Loucy (cell line): ENCODE data around the gene ITIH3.
A peak's percentile ranks its signal among the peaks of the same experiment; 100 is the strongest.

ENCODE experiments used
- H2AFZ ChIP-seq: fragments of 200-600 bp; sonication (generic); 2 replicates; pipeline ENCODE4 v1.6.0; 2016; ENCODE audit warnings: antibody characterized with exemption, mild to moderate bottlenecking, low read length, moderate library complexity
- H3F3A ChIP-seq: fragments of 200-600 bp; 2 replicates; pipeline ENCODE4 v1.6.0; 2016; ENCODE audit warnings: antibody characterized with exemption, low read depth, mild to moderate bottlenecking
- H3K27me3 ChIP-seq: fragments of 200-600 bp; sonication (generic); 2 replicates; pipeline ENCODE4 v1.6.1; 2014; ENCODE audit warnings: low read length, mild to moderate bottlenecking; ENCODE audit not compliant: insufficient read depth, poor library complexity, severe bottlenecking
- H3K36me3 ChIP-seq: fragments of 200-600 bp; sonication (generic); 2 replicates; pipeline ENCODE4 v1.6.1; 2016; ENCODE audit warnings: low read length; ENCODE audit not compliant: insufficient read depth
- H3K4me1 ChIP-seq: fragments of 200-600 bp; sonication (generic); 2 replicates; pipeline ENCODE4 v1.5.1; 2014; ENCODE audit warnings: low read length, mild to moderate bottlenecking; ENCODE audit not compliant: insufficient read depth, poor library complexity, severe bottlenecking
- H3K4me2 ChIP-seq: fragments of 200-600 bp; sonication (generic); 2 replicates; pipeline ENCODE4 v1.6.0; 2014; ENCODE audit warnings: antibody characterized with exemption, low read length, low read depth, mild to moderate bottlenecking; ENCODE audit not compliant: poor library complexity, severe bottlenecking
- H3K4me3 ChIP-seq: fragments of 200-600 bp; sonication (generic); 2 replicates; pipeline ENCODE4 v1.5.1; 2014; ENCODE audit warnings: low read length, mild to moderate bottlenecking, mixed read lengths; ENCODE audit not compliant: poor library complexity, severe bottlenecking
- H3K79me2 ChIP-seq: fragments of 200-600 bp; sonication (generic); 2 replicates; pipeline ENCODE4 v1.6.1; 2014; ENCODE audit warnings: low read length; ENCODE audit not compliant: insufficient read depth
- H3K9ac ChIP-seq: fragments of 200-600 bp; sonication (generic); 2 replicates; pipeline ENCODE4 v1.6.0; 2014; ENCODE audit warnings: mild to moderate bottlenecking, low read depth, low read length, moderate library complexity; ENCODE audit not compliant: poor library complexity, severe bottlenecking
- H3K9me2 ChIP-seq: fragments of 200-600 bp; sonication (generic); replicated peaks from 2 replicates; pipeline ENCODE4 v1.6.1; 2016; ENCODE audit warnings: low read depth, low read length, mixed read lengths
- H3K9me3 ChIP-seq: fragments of 200-600 bp; sonication (generic); 2 replicates; pipeline ENCODE4 v1.6.1; 2014; ENCODE audit warnings: mild to moderate bottlenecking, antibody characterized with exemption, low read length, low read depth; ENCODE audit not compliant: insufficient read depth
- H4K20me1 ChIP-seq: fragments of 200-600 bp; sonication (generic); 2 replicates; pipeline ENCODE4 v1.6.0; 2014; ENCODE audit warnings: antibody characterized with exemption, low read length, mild to moderate bottlenecking; ENCODE audit not compliant: insufficient read depth, poor library complexity, severe bottlenecking
- CTCF ChIP-seq: fragments of 200-600 bp; sonication (generic); conservative IDR thresholded peaks from 2 replicates; pipeline ENCODE4 v1.5.1; 2014; ENCODE audit warnings: mild to moderate bottlenecking, antibody characterized with exemption, low read length
- EZH2phosphoT487 ChIP-seq: fragments of 200-600 bp; IDR thresholded peaks from 2 replicates; pipeline ENCODE4 v1.6.1; 2018; ENCODE audit warnings: antibody characterized with exemption, mild to moderate bottlenecking, moderate library complexity, borderline replicate concordance

Gene ITIH3

DNA sequence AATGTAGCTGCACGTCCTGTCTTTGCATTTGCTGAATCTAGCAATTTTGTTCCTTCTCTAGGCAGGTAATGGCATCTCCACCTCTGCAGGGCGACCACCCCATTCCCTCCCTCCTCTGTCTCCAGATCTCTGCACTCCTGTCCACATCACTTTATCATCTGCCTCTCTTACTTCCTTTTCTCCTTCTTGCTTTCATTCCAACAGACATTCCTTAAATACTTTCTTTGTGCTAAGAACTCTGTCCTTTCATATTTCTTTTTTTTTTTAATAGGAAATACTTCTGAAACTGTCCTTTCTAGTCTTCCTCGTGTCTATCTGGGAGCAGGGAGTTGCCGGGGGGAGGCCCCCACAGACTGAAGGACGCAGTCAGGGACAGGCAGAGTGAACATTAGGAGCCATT is 7.2 kb downstream of the ITIH3 start:
- Histone ChIP-seq H2AFZ (no peak overlapping the region), H3K4me3 (no peak overlapping the region)

DNA sequence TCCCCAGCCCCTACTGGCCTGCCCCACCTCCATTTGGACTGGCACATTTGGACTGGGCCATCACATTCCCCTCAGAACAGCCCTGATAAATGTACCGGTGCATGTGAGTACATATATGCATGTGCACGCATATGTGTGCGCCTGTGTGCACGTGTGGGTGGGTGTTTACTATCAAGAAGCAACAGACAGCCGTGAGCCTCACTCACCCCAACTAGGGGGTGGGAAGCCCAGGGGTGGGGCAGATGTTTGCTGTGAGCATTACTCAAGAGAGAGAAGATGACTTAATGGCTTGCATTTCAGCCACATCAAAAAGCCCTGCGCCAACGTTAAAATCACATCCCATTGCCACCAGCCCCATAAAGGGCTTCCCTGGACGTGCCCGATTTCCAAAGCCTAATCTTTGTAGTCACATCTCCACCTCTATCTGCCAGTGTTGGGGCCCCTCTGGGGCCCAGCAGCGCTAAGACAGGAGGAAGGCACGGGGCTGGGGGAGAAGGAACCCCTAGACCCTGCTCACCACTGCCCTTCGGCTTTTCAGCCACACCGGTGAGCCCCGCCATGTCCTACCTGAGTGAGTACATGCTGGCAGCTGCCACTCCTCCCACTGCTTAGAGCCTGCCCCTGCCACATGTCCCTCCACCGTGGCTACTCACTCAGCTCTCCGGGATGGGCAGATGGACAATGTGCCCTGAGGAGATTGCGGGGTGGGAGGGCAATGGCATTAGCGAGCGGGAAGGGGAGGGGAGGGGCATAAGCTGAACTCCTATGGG is 10.9 kb downstream of the ITIH3 start:
- Histone ChIP-seq H3K4me3 (no peak overlapping the region), H3K79me2 (no peaks in the 10 kb centered on the region), H2AFZ (no peak overlapping the region), H3K9ac (no peak overlapping the region), H3K9me3 (no peaks in the 10 kb centered on the region), H3K36me3 (no peaks in the 10 kb centered on the region), H3K27me3 (no peaks in the 10 kb centered on the region), H3K9me2 (no peaks in the 10 kb centered on the region), H3F3A (no peaks in the 10 kb centered on the region), H3K4me1 (peaks cover 14% of the 10 kb centered on the region), H3K4me2 (no peak overlapping the region), H4K20me1 (no peaks in the 10 kb centered on the region)
- TF ChIP-seq EZH2phosphoT487 (no peak), CTCF (no peak)

More for the DNA sequence above, 7.2 kb downstream of the ITIH3 start:
- Histone ChIP-seq H3K4me1 (no peaks in the 10 kb centered on the region), H3K27me3 (no peaks in the 10 kb centered on the region), H4K20me1 (no peaks in the 10 kb centered on the region), H3K79me2 (no peaks in the 10 kb centered on the region), H3K9ac (no peak overlapping the region), H3F3A (no peaks in the 10 kb centered on the region), H3K4me2 (no peak overlapping the region), H3K36me3 (no peaks in the 10 kb centered on the region), H3K9me3 (no peaks in the 10 kb centered on the region), H3K9me2 (no peaks in the 10 kb centered on the region)
- TF ChIP-seq EZH2phosphoT487, result no peak
- TF ChIP-seq CTCF, result no peak

GRCh38 chr3:52809149-52809548 is 14.6 kb downstream of the ITIH3 start:
- no peaks in the 10 kb centered on the region for H3K9me3 ChIP-seq
- no peaks in the 10 kb centered on the region for H3K9me2 ChIP-seq
- no peaks in the 10 kb centered on the region for H3K36me3 ChIP-seq
- H3K4me1 ChIP-seq, result peaks cover 14% of the 10 kb centered on the region
- H3K4me3 ChIP-seq, result no peak overlapping the region
- H3K9ac ChIP-seq, result peak overlapping the region; percentile 1
- H3K27me3 ChIP-seq, result no peaks in the 10 kb centered on the region
- no peaks in the 10 kb centered on the region for H3F3A ChIP-seq
- no peak overlapping the region for H2AFZ ChIP-seq
- TF ChIP-seq CTCF, result no peak
- TF ChIP-seq EZH2phosphoT487, result no peak
- H4K20me1 ChIP-seq, result no peaks in the 10 kb centered on the region
- H3K4me2 ChIP-seq, result peak overlapping the region; percentile 8
- H3K79me2 ChIP-seq, result no peaks in the 10 kb centered on the region
